Measurements from ENCODE around the gene PALLD. TPM values are rescaled to one million over a fixed set of nuclear protein-coding genes. Genes with fewer than 3 reads are reported as not detected.

The PALLD gene
- total RNA-seq, 4 donors from 2014 or later: 1,036 to 2,270 (median 2,202) TPM

DNA sequence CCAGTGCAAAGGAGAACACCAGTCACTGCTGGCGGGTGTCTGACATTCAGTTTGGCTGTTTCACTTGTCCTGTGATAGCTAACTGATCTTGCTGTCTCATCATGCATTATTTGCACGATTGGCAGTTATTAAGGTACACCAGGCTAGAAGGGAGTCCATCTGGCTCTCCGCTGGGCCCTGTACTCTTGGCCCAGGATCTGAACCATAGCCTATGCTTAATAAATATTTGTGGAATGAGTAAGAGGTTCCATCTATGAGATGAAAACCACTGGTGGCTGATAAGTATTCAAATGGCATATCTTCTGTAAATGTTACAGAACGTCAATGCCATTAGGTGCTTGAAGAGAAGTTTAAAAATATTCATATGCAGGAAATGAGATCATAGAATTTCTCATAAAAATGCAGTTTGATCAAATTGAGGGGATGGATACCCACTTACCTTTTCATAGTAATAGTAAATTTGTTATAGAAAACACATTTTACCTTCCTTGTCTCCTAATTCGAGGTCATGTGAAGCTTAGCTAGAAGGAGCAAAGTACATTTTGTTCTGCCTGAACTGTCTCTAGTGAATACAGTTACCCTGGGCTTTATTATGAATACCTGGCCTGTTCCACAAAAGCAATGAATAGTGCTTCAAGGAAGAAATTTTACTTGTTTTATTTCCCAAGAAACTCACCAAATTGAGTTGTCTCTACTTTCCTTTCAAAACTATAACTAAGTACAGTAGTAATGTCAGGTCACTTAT, 299.7 kb downstream of the PALLD start:
- Histone ChIP-seq H3K27me3 (no peaks in the 10 kb centered on the region), H3K27ac (peak overlapping the region in 2 of 4 donors; percentile 9 to 33), H3K9me3 (no peaks in the 10 kb centered on the region), H3K4me3 (no peak overlapping the region), H3K36me3 (no peaks in the 10 kb centered on the region), H3K4me1 (peaks cover 0 to 16% (median 3%) of the 10 kb centered on the region in 3 donors)
- no peak for ATAC-seq
- TF ChIP-seq, protein P1, sequence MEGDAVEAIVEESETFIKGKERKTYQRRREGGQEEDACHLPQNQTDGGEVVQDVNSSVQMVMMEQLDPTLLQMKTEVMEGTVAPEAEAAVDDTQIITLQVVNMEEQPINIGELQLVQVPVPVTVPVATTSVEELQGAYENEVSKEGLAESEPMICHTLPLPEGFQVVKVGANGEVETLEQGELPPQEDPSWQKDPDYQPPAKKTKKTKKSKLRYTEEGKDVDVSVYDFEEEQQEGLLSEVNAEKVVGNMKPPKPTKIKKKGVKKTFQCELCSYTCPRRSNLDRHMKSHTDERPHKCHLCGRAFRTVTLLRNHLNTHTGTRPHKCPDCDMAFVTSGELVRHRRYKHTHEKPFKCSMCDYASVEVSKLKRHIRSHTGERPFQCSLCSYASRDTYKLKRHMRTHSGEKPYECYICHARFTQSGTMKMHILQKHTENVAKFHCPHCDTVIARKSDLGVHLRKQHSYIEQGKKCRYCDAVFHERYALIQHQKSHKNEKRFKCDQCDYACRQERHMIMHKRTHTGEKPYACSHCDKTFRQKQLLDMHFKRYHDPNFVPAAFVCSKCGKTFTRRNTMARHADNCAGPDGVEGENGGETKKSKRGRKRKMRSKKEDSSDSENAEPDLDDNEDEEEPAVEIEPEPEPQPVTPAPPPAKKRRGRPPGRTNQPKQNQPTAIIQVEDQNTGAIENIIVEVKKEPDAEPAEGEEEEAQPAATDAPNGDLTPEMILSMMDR (IDR thresholded peaks at IDR 0.05): no peak
- no peak for TF ChIP-seq POLR2AphosphoS5 (IDR thresholded peaks at IDR 0.05)
- no peak for TF ChIP-seq POLR2A (IDR thresholded peaks at IDR 0.05)
- TF ChIP-seq EP300 (IDR thresholded peaks at IDR 0.05): no peak
- WGBS, 2 donors (ENCODE audit: low coverage in 1 of 2): 62 to 88% methylated on average over 2 to 4 of the region's 5 CpGs

DNA sequence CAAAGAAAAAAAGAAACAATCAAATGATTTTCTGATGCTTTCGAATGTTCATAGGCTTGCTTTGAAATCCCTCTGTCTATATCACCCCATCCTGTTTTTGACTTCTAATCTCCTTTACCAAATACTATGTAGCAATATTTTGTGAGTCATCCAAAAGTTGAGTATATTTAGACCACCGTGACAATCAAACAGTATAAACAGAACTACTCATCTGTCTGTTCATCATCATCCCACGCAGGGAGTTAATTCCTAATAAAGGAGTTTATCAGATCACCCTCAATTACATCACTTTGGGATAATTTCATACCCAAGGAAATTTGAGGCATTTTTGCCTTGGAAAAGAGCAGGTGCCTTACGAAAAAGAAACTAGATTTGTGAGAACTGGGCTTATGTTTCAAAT, 300.3 kb downstream of the PALLD start:
- ATAC-seq: peak; percentile 71
- Histone ChIP-seq H3K4me1 (peaks cover 0 to 16% (median 3%) of the 10 kb centered on the region in 3 donors), H3K27ac (peak overlapping the region in 3 of 4 donors; percentile 9 to 33 (median 13))

DNA sequence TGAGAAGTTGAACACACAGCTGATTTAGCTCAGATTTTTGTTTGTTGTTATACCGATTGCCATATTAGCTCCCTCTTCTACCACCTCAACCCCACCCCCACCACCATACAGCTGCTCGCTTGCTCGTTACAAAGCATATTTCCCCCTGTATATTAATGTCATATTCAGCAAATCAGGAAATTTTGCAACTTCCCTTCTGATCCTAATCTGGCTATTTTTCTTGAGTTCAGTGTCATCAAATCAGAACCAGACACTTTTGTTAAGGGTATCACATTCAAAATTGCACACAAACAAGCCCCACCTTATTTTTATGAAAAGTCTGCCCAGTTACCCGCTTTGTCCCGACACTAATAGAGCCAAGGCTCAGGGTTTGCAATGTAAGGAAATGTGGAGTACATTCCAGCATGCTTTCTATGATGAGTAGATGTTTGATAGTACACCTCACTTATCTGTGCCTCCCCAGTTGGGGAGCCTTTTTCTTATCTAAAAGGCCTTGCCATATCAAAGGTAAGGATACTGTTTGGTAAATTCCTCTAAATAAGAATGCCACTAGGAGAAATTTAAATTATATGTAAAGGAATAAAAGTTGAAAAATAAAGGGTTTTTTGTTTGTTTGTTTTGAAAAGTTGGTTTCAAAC, 301.0 kb downstream of the PALLD start:
- ATAC-seq: no peak
- Histone ChIP-seq H3K4me3 (no peak overlapping the region), H3K4me1 (peaks cover 0 to 16% (median 3%) of the 10 kb centered on the region in 3 donors), H3K9me3 (no peaks in the 10 kb centered on the region), H3K36me3 (no peaks in the 10 kb centered on the region), H3K27ac (peak overlapping the region in 2 of 4 donors; percentile 13 to 33), H3K27me3 (no peaks in the 10 kb centered on the region)
- TF ChIP-seq POLR2AphosphoS5 (IDR thresholded peaks at IDR 0.05) (no peak), EP300 (IDR thresholded peaks at IDR 0.05) (no peak), POLR2A (IDR thresholded peaks at IDR 0.05) (no peak)
- TF ChIP-seq, protein P1 (IDR thresholded peaks at IDR 0.05): no peak
- 82 to 85% methylated on average over 2 to 5 of the region's 5 CpGs for WGBS, 2 donors (ENCODE audit: low coverage in 1 of 2)

More for the DNA sequence above, 300.3 kb downstream of the PALLD start:
- WGBS, 2 donors (ENCODE audit: low coverage in 1 of 2): 18 to 30% methylated on average over 3 to 4 of the region's 4 CpGs
- no peak for TF ChIP-seq EP300 (IDR thresholded peaks at IDR 0.05)
- TF ChIP-seq, protein P1 (IDR thresholded peaks at IDR 0.05): no peak
- no peak for TF ChIP-seq POLR2A (IDR thresholded peaks at IDR 0.05)
- TF ChIP-seq POLR2AphosphoS5 (IDR thresholded peaks at IDR 0.05): peak; percentile 28
- H3K9me3 ChIP-seq: no peaks in the 10 kb centered on the region
- no peaks in the 10 kb centered on the region for H3K36me3 ChIP-seq
- no peaks in the 10 kb centered on the region for H3K27me3 ChIP-seq
- no peak overlapping the region for H3K4me3 ChIP-seq

DNA sequence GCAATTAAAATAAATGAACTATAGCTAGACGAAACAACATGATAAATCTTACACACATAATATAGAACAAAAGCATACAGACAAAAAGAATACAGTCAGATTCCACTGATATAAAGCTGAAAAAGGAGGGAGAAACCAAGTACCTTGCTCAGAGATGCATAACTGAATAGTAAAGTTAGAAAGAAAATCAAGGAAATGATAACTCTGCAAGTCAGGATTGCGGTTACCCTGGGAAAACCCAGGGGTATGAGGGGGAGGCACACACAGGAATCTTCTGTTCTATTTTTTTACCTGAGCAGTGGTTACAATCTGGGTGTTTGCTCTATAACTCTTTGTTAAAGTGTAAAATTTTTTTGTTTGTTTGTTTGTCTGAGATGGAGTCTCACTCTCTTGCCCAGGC, 304.1 kb downstream of the PALLD start:
- Histone ChIP-seq H3K4me3 (no peak overlapping the region), H3K27me3 (no peaks in the 10 kb centered on the region), H3K36me3 (no peaks in the 10 kb centered on the region), H3K27ac (no peak overlapping the region), H3K4me1 (peaks cover 0 to 28% (median 3%) of the 10 kb centered on the region in 3 donors), H3K9me3 (no peaks in the 10 kb centered on the region)
- TF ChIP-seq, protein P1 (IDR thresholded peaks at IDR 0.05): no peak
- no peak for TF ChIP-seq POLR2AphosphoS5 (IDR thresholded peaks at IDR 0.05)
- no peak for TF ChIP-seq EP300 (IDR thresholded peaks at IDR 0.05)
- TF ChIP-seq POLR2A (IDR thresholded peaks at IDR 0.05): no peak
- WGBS, 2 donors (ENCODE audit: low coverage in 1 of 2): 86 to 87% methylated on average over 2 of the region's 2 CpGs
- no peak for ATAC-seq

Data from gastroesophageal sphincter (tissue), 4 donors.